Kidney (tissue), 14 donors: Measurements from ENCODE around the gene CCDC3. TPM values are rescaled to one million over a fixed set of nuclear protein-coding genes. Genes with fewer than 3 reads are reported as not detected.

Experiments used
- DNase-seq, 5 donors: peaks; one replicate each; pipeline ENCODE4 v3.0.0-alpha.2; 2013 to 2020
- FAIRE-seq: peaks from 2 replicates; lab custom pipeline; 2012; peaks lifted over from hg19 to GRCh38; lab: Jason Lieb, UNC
- H3K27ac ChIP-seq, 2 donors: one replicate each; pipeline ENCODE4 v1.7.0; 2013; ENCODE audit warnings: low read depth in 2 of 2, low read length in 2 of 2, inconsistent platforms in 1 of 2
- H3K27me3 ChIP-seq: one replicate; pipeline ENCODE4 v1.7.1; 2013; ENCODE audit warnings: low read length, inconsistent platforms; ENCODE audit not compliant: control insufficient read depth, insufficient read depth
- H3K36me3 ChIP-seq, 3 donors: one replicate each; pipeline versions ENCODE4 v1.7.0 to v1.7.1; 2013; ENCODE audit warnings: low read length in 3 of 3, control low read depth in 1 of 3, inconsistent platforms in 1 of 3; ENCODE audit not compliant: insufficient read depth in 3 of 3, control insufficient read depth in 2 of 3
- H3K4me1 ChIP-seq, 3 donors: one replicate each; pipeline versions ENCODE4 v1.7.0 to v1.7.1; 2013; ENCODE audit warnings: low read length in 3 of 3, inconsistent platforms in 1 of 3, low read depth in 1 of 3; ENCODE audit not compliant: control insufficient read depth in 2 of 3, insufficient read depth in 2 of 3
- H3K4me3 ChIP-seq, 3 donors: one replicate each; pipeline versions ENCODE4 v1.7.0 to v1.8.1; 2013; ENCODE audit warnings: low read length in 3 of 3, control low read depth in 1 of 3, inconsistent platforms in 1 of 3
- H3K9ac ChIP-seq, 3 donors: one replicate each; pipeline versions ENCODE4 v1.7.0 to v1.7.1; 2013; ENCODE audit warnings: low read length in 3 of 3, control low read depth in 1 of 3, inconsistent platforms in 1 of 3
- H3K9me3 ChIP-seq, 3 donors: one replicate each; pipeline versions ENCODE4 v1.7.0 to v1.7.1; 2013; ENCODE audit warnings: low read length in 3 of 3, control low read depth in 1 of 3, inconsistent platforms in 1 of 3; ENCODE audit not compliant: control insufficient read depth in 2 of 3, insufficient read depth in 1 of 3
- intact Hi-C: fragments of 100-400 bp; cut with DNase I; formaldehyde crosslinking; loops from one replicate; pipeline ENCODE4 v1.11.1; 2022
- polyA plus RNA-seq: library from polyadenylated mRNA; stranded (reverse); fragments of 350-450 nt; fragmentation: Illumina TruSeq; extraction: RNeasy Lipid Tissue Mini Kit (QIAGEN cat#74804); gene quantifications from one replicate; pipeline ENCODE4 v1.2.3, GENCODE V29; 2014; ENCODE audit warnings: low read depth, low replicate concordance; ENCODE audit not compliant: insufficient read depth
- total RNA-seq: library from RNA; stranded (reverse); fragmentation: NEBNext Ultra II Directional; extraction: Animal tissue kit (Norgen Biotek cat#: 25700); gene quantifications from one replicate; pipeline ENCODE4 v1.2.1, GENCODE V29; 2021
- TF ChIP-seq, protein P1 (sequence below): IDR thresholded peaks from 3 replicates; pipeline ENCODE4 v1.5.1; 2012; ENCODE audit warnings: mild to moderate bottlenecking, moderate library complexity, borderline replicate concordance; ENCODE audit not compliant: insufficient read depth; ENCODE audit errors: extremely low read depth
- donor health status: control.
- donor health status: control.
- donor health status: control.
- donor health status: control.
- donor health status: control.
- donor health status: DM: yes; HTN: yes; CAD: no.
- donor health status: Normal renal cell carcinoma (clear cell type).

CCDC3 gene
- total and polyA plus RNA-seq, 2 donors from 2014 or later = 9.7 to 33.5 TPM

DNA sequence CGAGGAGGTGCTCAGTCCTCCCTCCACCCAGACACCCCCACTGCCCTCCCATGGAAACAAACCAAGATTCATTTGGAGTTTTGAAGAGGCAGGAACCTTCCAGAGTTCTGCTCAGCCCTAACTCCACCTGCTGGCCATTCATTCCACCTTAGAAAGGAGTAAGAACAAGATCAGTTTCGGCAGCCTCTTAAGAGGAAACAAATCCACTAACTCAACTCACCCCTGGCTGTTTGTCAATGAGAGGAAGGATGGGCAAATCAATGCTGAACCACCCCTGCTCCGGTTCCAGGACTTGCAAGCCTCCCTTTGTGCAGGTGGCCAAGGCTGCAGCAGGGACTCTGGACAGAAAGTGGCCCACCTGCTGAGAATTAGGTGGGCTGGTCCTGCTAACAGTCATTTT, 26.2 kb downstream of the CCDC3 start:
- H3K27ac ChIP-seq = no peak overlapping the region
- no peaks in the 10 kb centered on the region for H3K4me1 ChIP-seq
- H3K9ac ChIP-seq = no peak overlapping the region
- H3K4me3 ChIP-seq = no peak overlapping the region
- no peak for FAIRE-seq
- TF ChIP-seq, protein P1, sequence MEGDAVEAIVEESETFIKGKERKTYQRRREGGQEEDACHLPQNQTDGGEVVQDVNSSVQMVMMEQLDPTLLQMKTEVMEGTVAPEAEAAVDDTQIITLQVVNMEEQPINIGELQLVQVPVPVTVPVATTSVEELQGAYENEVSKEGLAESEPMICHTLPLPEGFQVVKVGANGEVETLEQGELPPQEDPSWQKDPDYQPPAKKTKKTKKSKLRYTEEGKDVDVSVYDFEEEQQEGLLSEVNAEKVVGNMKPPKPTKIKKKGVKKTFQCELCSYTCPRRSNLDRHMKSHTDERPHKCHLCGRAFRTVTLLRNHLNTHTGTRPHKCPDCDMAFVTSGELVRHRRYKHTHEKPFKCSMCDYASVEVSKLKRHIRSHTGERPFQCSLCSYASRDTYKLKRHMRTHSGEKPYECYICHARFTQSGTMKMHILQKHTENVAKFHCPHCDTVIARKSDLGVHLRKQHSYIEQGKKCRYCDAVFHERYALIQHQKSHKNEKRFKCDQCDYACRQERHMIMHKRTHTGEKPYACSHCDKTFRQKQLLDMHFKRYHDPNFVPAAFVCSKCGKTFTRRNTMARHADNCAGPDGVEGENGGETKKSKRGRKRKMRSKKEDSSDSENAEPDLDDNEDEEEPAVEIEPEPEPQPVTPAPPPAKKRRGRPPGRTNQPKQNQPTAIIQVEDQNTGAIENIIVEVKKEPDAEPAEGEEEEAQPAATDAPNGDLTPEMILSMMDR = no peak
- DNase-seq = peak in 3 of 5 donors; percentile 28 to 56 (median 47)
- no peaks in the 10 kb centered on the region for H3K27me3 ChIP-seq
- no peaks in the 10 kb centered on the region for H3K9me3 ChIP-seq
- no peaks in the 10 kb centered on the region for H3K36me3 ChIP-seq
- intact Hi-C loops = no loop called here

DNA sequence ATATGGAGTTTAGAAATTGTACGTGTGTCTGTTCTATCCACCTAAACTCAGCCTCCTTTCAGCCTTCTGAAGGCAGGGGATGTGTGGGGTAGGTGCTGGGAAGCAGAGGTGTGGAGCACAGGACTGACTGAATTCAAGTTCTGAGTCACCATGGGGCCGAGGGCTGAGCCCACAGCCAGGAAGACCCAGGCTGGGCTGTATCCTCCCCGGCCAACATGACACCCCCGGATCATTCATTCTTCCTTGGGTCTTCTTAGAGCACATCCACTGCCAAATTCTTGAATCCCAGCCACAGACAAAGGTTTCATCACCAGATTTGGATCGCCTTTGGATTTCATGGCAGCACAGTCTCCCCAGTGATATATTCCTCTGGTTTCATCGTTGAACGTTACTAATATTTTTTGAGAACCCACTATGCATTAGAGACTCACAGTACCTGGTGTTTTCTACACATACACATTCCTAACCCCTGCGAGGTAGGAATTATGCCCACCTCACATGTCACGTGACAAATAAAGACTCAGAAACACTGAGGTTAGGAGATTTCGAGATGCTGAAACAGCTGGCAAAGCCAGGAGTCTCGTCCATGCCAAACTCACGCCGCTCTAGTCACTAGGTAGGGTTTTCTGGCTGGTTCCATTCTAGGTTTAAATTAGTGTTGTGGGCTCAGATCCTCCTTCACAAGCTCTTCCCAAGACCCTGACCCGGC, 26.9 kb downstream of the CCDC3 start:
- Histone ChIP-seq H3K9me3 (no peaks in the 10 kb centered on the region), H3K27ac (no peak overlapping the region), H3K4me1 (no peaks in the 10 kb centered on the region), H3K4me3 (no peak overlapping the region), H3K9ac (no peak overlapping the region), H3K27me3 (no peaks in the 10 kb centered on the region), H3K36me3 (no peaks in the 10 kb centered on the region)
- intact Hi-C loops = no loop called here
- FAIRE-seq = no peak
- TF ChIP-seq, protein P1 = no peak
- DNase-seq = no peak

DNA sequence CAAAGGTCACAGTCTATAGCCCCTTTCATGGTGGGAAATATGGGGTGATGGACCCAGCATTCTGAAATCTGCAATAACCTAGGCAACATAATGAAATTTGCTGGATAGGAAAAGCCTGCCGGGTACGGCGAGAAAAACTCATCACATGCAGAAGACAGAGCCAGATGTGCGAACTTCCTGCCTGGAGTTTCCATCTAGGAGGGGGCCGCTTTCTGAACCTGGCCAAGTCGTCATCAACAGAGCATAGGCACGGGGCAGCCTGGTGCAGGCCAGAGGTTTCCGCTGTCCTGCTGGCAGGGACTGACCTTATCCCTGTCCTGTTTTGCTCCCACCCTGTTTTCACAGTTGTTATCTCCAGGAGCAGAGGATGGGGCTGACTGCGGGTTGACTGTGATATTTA, 27.4 kb downstream of the CCDC3 start:
- H3K9me3 ChIP-seq = no peaks in the 10 kb centered on the region
- no peak overlapping the region for H3K4me3 ChIP-seq
- H3K36me3 ChIP-seq = no peaks in the 10 kb centered on the region
- intact Hi-C loops = no loop called here
- no peak overlapping the region for H3K27ac ChIP-seq
- DNase-seq (no peak), FAIRE-seq (no peak)
- no peak overlapping the region for H3K9ac ChIP-seq
- H3K27me3 ChIP-seq = no peaks in the 10 kb centered on the region
- H3K4me1 ChIP-seq = no peaks in the 10 kb centered on the region
- TF ChIP-seq, protein P1 = no peak
